Mononuclear cell (primary cell): ENCODE measurements around the gene NEK11. TPM values are rescaled to one million over a fixed set of nuclear protein-coding genes. Genes with fewer than 3 reads are reported as not detected.

ENCODE experiments used
- H3K27me3 ChIP-seq: 2 replicates; pipeline ENCODE4 v1.6.0; 2011; ENCODE audit warnings: low read length, control low read depth; ENCODE audit not compliant: insufficient read depth
- H3K4me1 ChIP-seq: 2 replicates; pipeline ENCODE4 v1.5.1; 2011; ENCODE audit warnings: mild to moderate bottlenecking, low read length, control low read depth; ENCODE audit not compliant: insufficient read depth
- H3K4me3 ChIP-seq: 2 replicates; pipeline ENCODE4 v1.5.1; 2011; ENCODE audit warnings: mild to moderate bottlenecking, low read length, moderate library complexity
- H3K9me3 ChIP-seq: 2 replicates; pipeline ENCODE4 v1.5.1; 2011; ENCODE audit warnings: low read depth, mild to moderate bottlenecking, control low read depth, low read length
- total RNA-seq: library from RNA; depleted of rRNA; stranded (reverse); fragments of >200 nt; gene quantifications from one replicate; pipeline ENCODE4 v1.2.3, GENCODE V29; 2012

The NEK11 gene
- total RNA-seq, 1 donor: 4.2 TPM

- no peaks in the 10 kb centered on the region for H3K4me1 ChIP-seq
- no peak overlapping the region for H3K4me3 ChIP-seq
- H3K27me3 ChIP-seq: peaks cover 5% of the 10 kb centered on the region
- peaks cover 8% of the 10 kb centered on the region for H3K9me3 ChIP-seq
Measured at GRCh38 chr3:131250466-131250865, 223.8 kb downstream of the NEK11 start.

- no peaks in the 10 kb centered on the region for H3K27me3 ChIP-seq
- H3K4me1 ChIP-seq: no peaks in the 10 kb centered on the region
- H3K9me3 ChIP-seq: no peaks in the 10 kb centered on the region
- no peak overlapping the region for H3K4me3 ChIP-seq
Measured at GRCh38 chr3:131260525-131260924, 233.8 kb downstream of the NEK11 start.

DNA sequence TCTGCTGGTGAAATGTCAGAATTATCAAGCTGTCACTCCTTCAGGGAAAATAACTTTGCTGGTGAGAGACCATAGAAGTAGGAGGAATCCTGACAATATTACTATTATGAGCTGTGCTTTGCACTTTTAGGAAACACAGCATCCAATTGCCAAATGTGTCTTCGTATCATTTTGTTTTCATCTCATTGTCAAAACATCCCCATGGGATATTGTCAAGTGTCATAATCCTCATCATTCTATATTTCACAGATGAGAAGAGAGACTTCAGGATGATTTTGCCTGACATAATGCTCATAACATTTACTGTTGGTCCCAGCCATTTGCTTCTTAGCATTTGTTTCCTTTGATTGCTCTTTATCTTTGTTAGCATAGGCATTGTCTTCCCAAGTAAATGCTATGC is 234.4 kb downstream of the NEK11 start:
- Histone ChIP-seq H3K4me3 (no peak overlapping the region), H3K9me3 (no peaks in the 10 kb centered on the region), H3K27me3 (no peaks in the 10 kb centered on the region), H3K4me1 (no peaks in the 10 kb centered on the region)

DNA sequence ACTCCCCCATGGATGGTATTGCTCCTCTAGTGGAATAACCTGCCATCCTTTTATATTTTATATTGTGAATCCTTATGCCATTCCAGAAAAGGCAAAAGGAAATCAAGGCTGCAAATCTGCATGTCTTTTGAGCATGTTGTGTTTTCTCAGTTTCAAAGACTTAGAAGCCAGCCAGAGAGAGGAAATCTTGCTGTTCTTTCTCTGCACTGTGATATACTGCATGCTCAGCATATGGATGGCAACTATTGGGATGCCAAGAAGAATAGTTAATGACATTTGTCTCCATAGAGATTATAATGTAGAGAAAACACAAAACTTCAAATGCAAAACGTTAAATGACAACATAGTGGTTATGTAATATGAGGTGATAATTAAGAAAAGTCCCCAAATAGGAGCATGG is 248.9 kb downstream of the NEK11 start:
- Histone ChIP-seq H3K4me3 (no peak overlapping the region), H3K9me3 (no peaks in the 10 kb centered on the region), H3K4me1 (no peaks in the 10 kb centered on the region), H3K27me3 (no peaks in the 10 kb centered on the region)

DNA sequence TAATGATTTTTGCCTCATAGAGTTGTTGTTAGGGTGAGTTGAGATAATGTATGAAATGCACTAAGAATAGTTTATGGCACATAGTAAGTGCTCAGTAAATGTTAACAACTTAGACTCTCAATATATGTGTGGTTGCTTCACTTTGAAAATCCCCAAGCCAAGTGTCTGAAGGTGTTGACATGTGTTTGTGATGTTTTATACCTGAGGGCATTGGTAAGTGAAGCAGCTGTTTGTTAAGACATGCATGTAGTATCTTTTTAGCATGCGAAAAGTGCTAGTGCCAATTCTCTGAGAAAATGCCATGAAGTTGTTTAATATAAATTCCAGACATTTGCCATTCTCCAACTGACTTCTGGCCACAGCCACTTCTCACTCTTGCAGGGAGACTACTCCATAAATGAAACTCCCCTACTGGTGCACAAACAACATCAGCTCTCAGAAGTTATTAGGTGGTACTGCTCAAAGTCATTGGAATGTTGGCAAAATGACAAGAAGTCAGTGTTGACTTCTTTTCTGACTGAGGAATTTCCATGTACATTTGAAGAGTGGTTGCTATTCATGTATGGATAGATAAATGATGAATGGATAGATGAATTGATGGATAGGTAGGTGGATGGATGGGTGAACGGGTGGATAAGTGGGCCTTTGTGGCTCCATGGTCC is 251.3 kb downstream of the NEK11 start:
- H3K4me3 ChIP-seq: no peak overlapping the region
- H3K9me3 ChIP-seq: no peaks in the 10 kb centered on the region
- H3K27me3 ChIP-seq: no peaks in the 10 kb centered on the region
- H3K4me1 ChIP-seq: no peaks in the 10 kb centered on the region

DNA sequence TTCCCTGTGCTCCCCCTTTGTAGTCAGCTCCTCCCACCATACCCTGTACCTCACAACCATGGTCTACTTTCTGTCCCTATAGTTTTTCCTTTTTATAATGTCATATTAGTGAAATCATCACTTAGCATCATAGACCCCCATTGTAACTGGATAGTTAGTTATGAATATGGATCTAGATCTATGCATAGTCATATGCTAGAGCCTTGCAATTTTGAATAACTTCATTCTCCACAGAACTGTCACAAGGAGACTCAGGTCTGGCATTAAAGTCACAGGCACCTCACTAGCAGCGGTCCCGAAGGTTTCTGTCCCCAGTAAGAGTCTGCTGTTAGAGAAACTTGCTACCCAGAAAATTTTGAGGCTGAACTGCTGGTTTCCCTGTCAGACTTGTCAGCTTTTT is 252.9 kb downstream of the NEK11 start:
- H3K9me3 ChIP-seq: no peaks in the 10 kb centered on the region
- no peaks in the 10 kb centered on the region for H3K4me1 ChIP-seq
- H3K4me3 ChIP-seq: no peak overlapping the region
- H3K27me3 ChIP-seq: no peaks in the 10 kb centered on the region

DNA sequence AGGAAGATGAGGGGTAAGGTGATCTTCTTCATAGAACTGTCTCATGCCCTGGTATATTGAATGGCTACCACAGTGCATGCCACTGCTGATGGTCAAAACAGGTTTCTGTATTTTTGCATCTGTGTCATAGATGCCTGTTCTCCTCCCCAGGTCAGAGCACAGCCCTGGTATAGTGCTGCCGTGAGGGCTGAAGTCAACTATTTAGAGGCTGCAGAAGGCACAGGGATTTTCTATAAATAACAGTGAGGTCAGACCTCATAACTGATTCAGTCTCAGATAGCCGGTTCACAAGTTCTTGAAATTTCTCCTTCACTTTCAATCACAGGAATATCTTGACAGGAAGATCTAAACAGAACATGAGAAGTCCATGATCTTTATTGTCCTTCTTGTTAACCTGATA is 255.7 kb downstream of the NEK11 start:
- Histone ChIP-seq H3K4me3 (no peak overlapping the region), H3K9me3 (no peaks in the 10 kb centered on the region), H3K27me3 (no peaks in the 10 kb centered on the region), H3K4me1 (no peaks in the 10 kb centered on the region)

DNA sequence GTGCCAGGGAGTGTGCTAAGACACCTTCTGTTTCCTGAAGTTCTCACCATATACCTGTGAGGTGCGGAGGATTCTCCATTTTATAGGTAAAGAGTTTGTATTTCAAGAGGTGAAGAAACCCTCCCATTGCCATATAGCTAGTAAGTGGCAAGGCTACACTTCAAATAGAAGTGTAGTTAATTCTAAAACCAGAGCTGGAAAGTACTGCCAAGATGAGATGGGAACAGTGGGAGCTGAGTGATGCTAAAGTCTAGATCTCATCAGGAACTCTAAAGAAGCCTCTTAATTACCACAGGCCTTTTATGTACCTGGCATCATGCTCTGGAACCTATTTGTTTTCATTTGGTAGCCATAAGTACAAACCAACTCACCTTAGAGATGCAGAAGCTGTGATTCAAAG is 256.3 kb downstream of the NEK11 start:
- Histone ChIP-seq H3K4me1 (no peaks in the 10 kb centered on the region), H3K27me3 (no peaks in the 10 kb centered on the region), H3K9me3 (no peaks in the 10 kb centered on the region), H3K4me3 (no peak overlapping the region)

GRCh38 chr3:131283862-131284261 is 257.2 kb downstream of the NEK11 start:
- Histone ChIP-seq H3K27me3 (no peaks in the 10 kb centered on the region), H3K4me3 (no peak overlapping the region), H3K9me3 (no peaks in the 10 kb centered on the region), H3K4me1 (no peaks in the 10 kb centered on the region)

- no peaks in the 10 kb centered on the region for H3K27me3 ChIP-seq
- no peak overlapping the region for H3K4me3 ChIP-seq
- H3K4me1 ChIP-seq: no peaks in the 10 kb centered on the region
- H3K9me3 ChIP-seq: no peaks in the 10 kb centered on the region
Measured at GRCh38 chr3:131284302-131284701, 257.6 kb downstream of the NEK11 start.

DNA sequence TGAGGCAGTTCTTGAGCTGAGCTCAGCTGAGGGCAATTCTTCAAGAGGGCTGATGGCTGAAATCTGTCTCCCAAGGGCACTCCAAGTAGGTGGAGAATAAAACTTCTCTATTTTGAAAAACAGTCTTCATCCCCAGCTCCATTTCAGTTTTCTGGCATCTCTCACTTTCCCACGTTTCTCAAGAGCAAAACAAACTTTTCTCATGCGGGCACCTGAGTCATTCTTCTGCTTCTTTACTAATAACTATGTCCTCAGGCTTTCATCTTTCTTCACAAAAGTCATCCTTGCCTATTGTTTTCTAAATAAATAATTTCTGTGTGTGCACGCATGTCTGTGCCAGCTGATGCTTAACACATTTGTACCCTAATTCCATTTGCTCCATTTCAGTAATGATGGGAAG is 258.8 kb downstream of the NEK11 start:
- H3K4me3 ChIP-seq: no peak overlapping the region
- H3K4me1 ChIP-seq: no peaks in the 10 kb centered on the region
- H3K9me3 ChIP-seq: no peaks in the 10 kb centered on the region
- H3K27me3 ChIP-seq: no peaks in the 10 kb centered on the region

- H3K4me1 ChIP-seq: no peaks in the 10 kb centered on the region
- H3K9me3 ChIP-seq: no peaks in the 10 kb centered on the region
- H3K27me3 ChIP-seq: no peaks in the 10 kb centered on the region
- H3K4me3 ChIP-seq: no peak overlapping the region
Measured at GRCh38 chr3:131299836-131300235, 273.2 kb downstream of the NEK11 start.

- Histone ChIP-seq H3K27me3 (no peaks in the 10 kb centered on the region), H3K4me3 (no peak overlapping the region), H3K9me3 (no peaks in the 10 kb centered on the region), H3K4me1 (no peaks in the 10 kb centered on the region)
Measured at GRCh38 chr3:131303848-131304247, 277.2 kb downstream of the NEK11 start.

- Histone ChIP-seq H3K27me3 (no peaks in the 10 kb centered on the region), H3K4me1 (no peaks in the 10 kb centered on the region), H3K9me3 (no peaks in the 10 kb centered on the region), H3K4me3 (no peak overlapping the region)
Measured at GRCh38 chr3:131304890-131305289, 278.2 kb downstream of the NEK11 start.

- Histone ChIP-seq H3K27me3 (no peaks in the 10 kb centered on the region), H3K4me3 (no peak overlapping the region), H3K9me3 (no peaks in the 10 kb centered on the region), H3K4me1 (no peaks in the 10 kb centered on the region)
Measured at GRCh38 chr3:131306242-131306641, 279.6 kb downstream of the NEK11 start.

DNA sequence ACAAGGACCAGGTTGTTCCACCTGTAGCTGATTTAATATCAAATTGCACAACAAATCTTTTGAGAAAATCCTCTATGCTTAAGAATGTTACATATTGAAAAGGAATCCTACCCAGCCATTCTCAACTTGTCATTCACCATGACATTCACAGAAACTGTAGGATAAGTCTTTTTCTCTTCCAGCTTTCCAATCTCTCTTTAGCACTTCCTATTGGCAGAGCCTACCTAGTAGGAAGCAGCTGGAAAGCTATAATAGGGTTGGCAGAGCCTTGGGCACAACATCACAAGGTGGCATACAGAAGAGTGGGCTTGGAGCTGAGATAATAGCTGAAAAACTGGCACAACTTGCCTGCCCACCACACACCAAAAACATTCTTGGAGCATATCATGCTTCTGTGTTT is 287.6 kb downstream of the NEK11 start:
- H3K27me3 ChIP-seq: no peaks in the 10 kb centered on the region
- no peaks in the 10 kb centered on the region for H3K4me1 ChIP-seq
- no peaks in the 10 kb centered on the region for H3K9me3 ChIP-seq
- H3K4me3 ChIP-seq: no peak overlapping the region
